HEK293 (cell line): Measurements from ENCODE around the gene FCN1.

Experiments
- CTCF ChIP-seq: fragments of 450-650 bp; formaldehyde crosslinking; IDR thresholded peaks from 2 replicates; pipeline ENCODE4 v1.5.1; 2016; ENCODE audit warnings: missing biosample characterization, missing genetic modification characterization
- GLI4 ChIP-seq: fragments of 450-650 bp; formaldehyde crosslinking; IDR thresholded peaks from 2 replicates; pipeline ENCODE4 v1.5.1; 2016; ENCODE audit warnings: missing biosample characterization, missing genetic modification characterization
- ZNF37A ChIP-seq: fragments of 450-650 bp; IDR thresholded peaks from 2 replicates; pipeline ENCODE4 v1.5.1; 2018; ENCODE audit warnings: missing biosample characterization, missing genetic modification characterization
- ZNF707 ChIP-seq: fragments of 450-650 bp; formaldehyde crosslinking; IDR thresholded peaks from 2 replicates; pipeline ENCODE4 v1.5.1; 2016; ENCODE audit warnings: missing biosample characterization, missing genetic modification characterization
- TF ChIP-seq, protein P1 (sequence below): fragments of 450-650 bp; formaldehyde crosslinking; IDR thresholded peaks from 2 replicates; pipeline ENCODE4 v1.5.1; 2017; ENCODE audit warnings: missing biosample characterization, missing genetic modification characterization

- TF ChIP-seq ZNF37A (tag by site-specific recombination) (no peak), GLI4 (no peak), CTCF (tag by site-specific recombination) (no peak), ZNF707 (no peak)
- TF ChIP-seq, protein P1, sequence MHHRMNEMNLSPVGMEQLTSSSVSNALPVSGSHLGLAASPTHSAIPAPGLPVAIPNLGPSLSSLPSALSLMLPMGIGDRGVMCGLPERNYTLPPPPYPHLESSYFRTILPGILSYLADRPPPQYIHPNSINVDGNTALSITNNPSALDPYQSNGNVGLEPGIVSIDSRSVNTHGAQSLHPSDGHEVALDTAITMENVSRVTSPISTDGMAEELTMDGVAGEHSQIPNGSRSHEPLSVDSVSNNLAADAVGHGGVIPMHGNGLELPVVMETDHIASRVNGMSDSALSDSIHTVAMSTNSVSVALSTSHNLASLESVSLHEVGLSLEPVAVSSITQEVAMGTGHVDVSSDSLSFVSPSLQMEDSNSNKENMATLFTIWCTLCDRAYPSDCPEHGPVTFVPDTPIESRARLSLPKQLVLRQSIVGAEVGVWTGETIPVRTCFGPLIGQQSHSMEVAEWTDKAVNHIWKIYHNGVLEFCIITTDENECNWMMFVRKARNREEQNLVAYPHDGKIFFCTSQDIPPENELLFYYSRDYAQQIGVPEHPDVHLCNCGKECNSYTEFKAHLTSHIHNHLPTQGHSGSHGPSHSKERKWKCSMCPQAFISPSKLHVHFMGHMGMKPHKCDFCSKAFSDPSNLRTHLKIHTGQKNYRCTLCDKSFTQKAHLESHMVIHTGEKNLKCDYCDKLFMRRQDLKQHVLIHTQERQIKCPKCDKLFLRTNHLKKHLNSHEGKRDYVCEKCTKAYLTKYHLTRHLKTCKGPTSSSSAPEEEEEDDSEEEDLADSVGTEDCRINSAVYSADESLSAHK (tag by site-specific recombination) = no peak
These were observed 1.5 kb downstream of the FCN1 start for GRCh38 chr9:134916161-134916665.
